ENCODE data around the gene FXYD1.

- TF ChIP-seq CTCF (IDR thresholded peaks at IDR 0.05; ENCODE audit: control extremely low read depth in 1 of 3, insufficient read depth in 1 of 3, low read depth in 1 of 3, low read length in 3 of 3) (no peak), ATF3 (IDR thresholded peaks at IDR 0.05; ENCODE audit: insufficient read depth, low read depth, low read length) (no peak), RAD21 (IDR thresholded peaks at IDR 0.05 in 1 of 2, conservative IDR thresholded peaks at IDR 0.05 in 1 of 2; ENCODE audit: low read depth in 2 of 2, low read length in 2 of 2) (no peak), JUND (IDR thresholded peaks at IDR 0.05; ENCODE audit: low read length) (no peak), POLR2A (IDR thresholded peaks at IDR 0.05; ENCODE audit: control extremely low read depth in 1 of 2, low read depth in 2 of 2, low read length in 2 of 2) (no peak), SP1 (IDR thresholded peaks at IDR 0.05; ENCODE audit: low read depth, low read length) (no peak)
Measured at GRCh38 chr19:35176181-35176570, 37.6 kb downstream of the FXYD1 start.

Measured in H1 (cell line).